ENCODE measurements around the gene MEF2B. TPM values are rescaled to one million over a fixed set of nuclear protein-coding genes. Genes with fewer than 3 reads are reported as not detected.

The MEF2B gene
- total and polyA plus RNA-seq, 2 experiments from 2014 or later: 7.4 to 8.3 TPM

DNA sequence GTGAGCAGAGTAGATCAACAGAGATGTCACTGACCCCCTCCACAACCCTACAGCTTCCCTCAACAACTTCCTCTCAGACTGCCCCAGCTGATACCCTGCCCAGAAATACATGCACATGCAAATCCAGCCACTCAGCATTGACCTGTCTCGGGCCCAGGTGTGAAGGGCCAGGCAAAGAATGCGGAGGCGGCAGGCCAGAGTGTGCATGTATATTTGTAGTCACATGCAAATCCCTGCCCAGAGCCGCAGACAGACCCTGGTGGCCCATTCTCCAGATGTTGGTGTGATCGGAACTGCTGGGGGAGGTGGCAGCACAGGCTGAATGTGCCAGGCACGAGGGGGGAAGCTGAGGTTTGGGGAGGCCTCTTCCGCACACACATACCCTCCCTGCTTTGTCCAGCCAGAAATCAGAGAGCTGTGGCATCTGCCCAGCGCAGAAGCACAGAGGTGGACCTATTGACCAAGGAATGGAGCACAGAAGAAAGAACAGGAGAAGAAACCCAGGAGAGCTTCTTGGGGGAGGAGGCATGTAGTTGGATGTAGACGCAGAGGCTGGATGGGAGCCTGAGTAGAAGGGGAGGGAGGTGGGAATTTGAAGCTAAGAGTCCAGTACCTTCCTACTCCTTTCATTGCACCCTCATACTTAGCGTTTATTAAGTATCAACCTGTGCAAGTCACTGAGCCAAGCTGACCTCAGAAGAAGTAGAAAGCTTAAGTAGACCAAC, 14.4 kb downstream of the MEF2B start:
- H3K4me2 ChIP-seq: no peak overlapping the region
- no peaks in the 10 kb centered on the region; the same call in 2 of the 3 replicates for H3K9me3 Mint-ChIP-seq

More for the DNA sequence above, 14.4 kb downstream of the MEF2B start:
- Histone ChIP-seq H3K27me3 (ENCODE audit: insufficient read depth) (no peaks in the 10 kb centered on the region), H3K27ac (ENCODE audit: low read depth) (no peak overlapping the region), H3K4me3 (no peak overlapping the region), H3K9me2 (ENCODE audit: insufficient read depth) (no peaks in the 10 kb centered on the region), H2AFZ (no peak overlapping the region), H3F3A (replicated peaks; ENCODE audit: low read depth) (0 out of 2 replicates have a peak, but pooled peaks cover 4% of the 10 kb centered on the region), H3K79me2 (replicated peaks; ENCODE audit: insufficient read depth) (no peaks in the 10 kb centered on the region), H4K20me1 (replicated peaks; ENCODE audit: insufficient read depth) (no peaks in the 10 kb centered on the region), H3K4me1 (ENCODE audit: insufficient read depth) (peaks cover 5% of the 10 kb centered on the region; the same call in 1 of the 2 replicates), H3K36me3 (ENCODE audit: insufficient read depth) (no peaks in the 10 kb centered on the region)
- ATAC-seq (no peak), DNase-seq (ENCODE audit: low spot score) (no peak)
- Mint-ChIP-seq H3K36me3 (ENCODE audit: low read depth) (peaks cover 22% of the 10 kb centered on the region), H3K4me3 (no peak overlapping the region), H3K27me3 (ENCODE audit: insufficient read depth, low read depth, poor library complexity) (peaks cover 8% of the 10 kb centered on the region), H3K27ac (no peak overlapping the region), H3K4me1 (peaks cover 10% of the 10 kb centered on the region)
- TF ChIP-seq CTCF (conservative IDR thresholded peaks at IDR 0.05; ENCODE audit: low read depth in 2 of 2): no peak
- TF ChIP-seq POLR2AphosphoS5 (IDR thresholded peaks at IDR 0.05; ENCODE audit: low read depth): no peak
- no peak for TF ChIP-seq NANOG (IDR thresholded peaks at IDR 0.05; ENCODE audit: borderline replicate concordance)
- TF ChIP-seq EZH2phosphoT487 (IDR thresholded peaks at IDR 0.05; ENCODE audit: unreplicated experiment): no peak
- TF ChIP-seq, protein P1, sequence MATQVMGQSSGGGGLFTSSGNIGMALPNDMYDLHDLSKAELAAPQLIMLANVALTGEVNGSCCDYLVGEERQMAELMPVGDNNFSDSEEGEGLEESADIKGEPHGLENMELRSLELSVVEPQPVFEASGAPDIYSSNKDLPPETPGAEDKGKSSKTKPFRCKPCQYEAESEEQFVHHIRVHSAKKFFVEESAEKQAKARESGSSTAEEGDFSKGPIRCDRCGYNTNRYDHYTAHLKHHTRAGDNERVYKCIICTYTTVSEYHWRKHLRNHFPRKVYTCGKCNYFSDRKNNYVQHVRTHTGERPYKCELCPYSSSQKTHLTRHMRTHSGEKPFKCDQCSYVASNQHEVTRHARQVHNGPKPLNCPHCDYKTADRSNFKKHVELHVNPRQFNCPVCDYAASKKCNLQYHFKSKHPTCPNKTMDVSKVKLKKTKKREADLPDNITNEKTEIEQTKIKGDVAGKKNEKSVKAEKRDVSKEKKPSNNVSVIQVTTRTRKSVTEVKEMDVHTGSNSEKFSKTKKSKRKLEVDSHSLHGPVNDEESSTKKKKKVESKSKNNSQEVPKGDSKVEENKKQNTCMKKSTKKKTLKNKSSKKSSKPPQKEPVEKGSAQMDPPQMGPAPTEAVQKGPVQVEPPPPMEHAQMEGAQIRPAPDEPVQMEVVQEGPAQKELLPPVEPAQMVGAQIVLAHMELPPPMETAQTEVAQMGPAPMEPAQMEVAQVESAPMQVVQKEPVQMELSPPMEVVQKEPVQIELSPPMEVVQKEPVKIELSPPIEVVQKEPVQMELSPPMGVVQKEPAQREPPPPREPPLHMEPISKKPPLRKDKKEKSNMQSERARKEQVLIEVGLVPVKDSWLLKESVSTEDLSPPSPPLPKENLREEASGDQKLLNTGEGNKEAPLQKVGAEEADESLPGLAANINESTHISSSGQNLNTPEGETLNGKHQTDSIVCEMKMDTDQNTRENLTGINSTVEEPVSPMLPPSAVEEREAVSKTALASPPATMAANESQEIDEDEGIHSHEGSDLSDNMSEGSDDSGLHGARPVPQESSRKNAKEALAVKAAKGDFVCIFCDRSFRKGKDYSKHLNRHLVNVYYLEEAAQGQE (IDR thresholded peaks at IDR 0.05; ENCODE audit: unreplicated experiment): no peak
- no peak for TF ChIP-seq EZH2 (IDR thresholded peaks at IDR 0.05; ENCODE audit: low read depth, unreplicated experiment)
- TF ChIP-seq ZNF331 (CRISPR knock-in tag; IDR thresholded peaks at IDR 0.05; ENCODE audit: low read depth): no peak
- no peak for TF ChIP-seq ZNF114 (CRISPR knock-in tag; IDR thresholded peaks at IDR 0.05)
- no peak for TF ChIP-seq STAT1 (IDR thresholded peaks at IDR 0.05; ENCODE audit: unreplicated experiment)
- no peak for TF ChIP-seq CREB1 (CRISPR knock-in tag; IDR thresholded peaks at IDR 0.05; ENCODE audit: low read depth)
- no peak for TF ChIP-seq ZNF462 (CRISPR knock-in tag; IDR thresholded peaks at IDR 0.05)
- no peak for TF ChIP-seq JUNB (IDR thresholded peaks at IDR 0.05; ENCODE audit: unreplicated experiment)
- TF ChIP-seq ETS1 (IDR thresholded peaks at IDR 0.05): no peak
